Measurements from ENCODE around the gene BCO1. TPM values are rescaled to one million over a fixed set of nuclear protein-coding genes. Genes with fewer than 3 reads are reported as not detected.

Gene BCO1
- total RNA-seq = not detected in 2 replicates

DNA sequence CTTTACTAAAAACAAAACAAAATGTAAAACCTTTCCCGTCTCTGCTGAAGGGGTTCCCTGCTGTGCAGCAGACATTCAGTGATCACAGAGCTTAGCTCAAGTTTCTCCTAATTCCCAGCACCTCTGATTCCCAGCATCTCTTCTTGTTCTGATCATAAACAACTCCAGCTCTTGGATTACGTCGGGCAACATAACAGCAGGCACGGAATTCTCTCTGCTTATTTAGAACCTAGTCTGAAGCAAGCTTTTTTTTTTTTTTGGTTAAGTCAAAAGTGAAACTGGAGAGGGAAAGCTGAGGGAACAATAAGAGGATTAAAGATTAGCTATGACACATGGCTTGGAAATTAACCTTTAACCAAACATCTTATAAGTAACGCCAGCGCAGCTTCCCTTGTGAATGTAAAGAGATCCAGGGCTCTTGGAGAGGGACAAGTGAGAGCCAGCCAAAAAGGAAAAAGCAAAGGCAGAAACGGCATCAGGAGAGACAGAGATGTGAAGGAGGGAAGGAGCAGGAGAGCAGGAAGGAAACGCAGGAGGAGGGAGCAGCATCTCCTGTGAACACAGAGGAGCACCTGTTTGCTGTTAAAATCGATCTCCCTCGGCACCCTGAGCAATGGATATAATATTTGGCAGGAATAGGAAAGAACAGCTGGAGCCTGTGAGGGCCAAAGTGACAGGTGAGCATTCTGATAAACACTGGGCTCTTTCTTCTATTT, at the start of gene BCO1:
Gene BCO1 (plus strand): TSS at position 394 of the 716 bp plus-strand sequence. CDS start 220 bp downstream, at position 614.
- ATAC-seq (ENCODE audit: low read depth) (no peak), DNase-seq (no peak)
- intact Hi-C loops (cut with micrococcal nuclease) = no loop called here
- no peak for TF ChIP-seq CTCF (IDR thresholded peaks at IDR 0.05)
- H3K36me3 Mint-ChIP-seq (ENCODE audit: low read depth) = no peaks in the 10 kb centered on the region
- POLR2A ChIA-PET = no interaction called here
- H3K9me3 Mint-ChIP-seq = no peaks in the 10 kb centered on the region
- peaks cover 2% of the 10 kb centered on the region for H3K27me3 Mint-ChIP-seq
- CTCF ChIA-PET = no interaction called here
- peaks cover 5% of the 10 kb centered on the region for H3K4me1 Mint-ChIP-seq
- H3K4me3 Mint-ChIP-seq = no peak within 1 kb of the TSS
- H3K27ac Mint-ChIP-seq = no peak within 1 kb of the TSS

DNA sequence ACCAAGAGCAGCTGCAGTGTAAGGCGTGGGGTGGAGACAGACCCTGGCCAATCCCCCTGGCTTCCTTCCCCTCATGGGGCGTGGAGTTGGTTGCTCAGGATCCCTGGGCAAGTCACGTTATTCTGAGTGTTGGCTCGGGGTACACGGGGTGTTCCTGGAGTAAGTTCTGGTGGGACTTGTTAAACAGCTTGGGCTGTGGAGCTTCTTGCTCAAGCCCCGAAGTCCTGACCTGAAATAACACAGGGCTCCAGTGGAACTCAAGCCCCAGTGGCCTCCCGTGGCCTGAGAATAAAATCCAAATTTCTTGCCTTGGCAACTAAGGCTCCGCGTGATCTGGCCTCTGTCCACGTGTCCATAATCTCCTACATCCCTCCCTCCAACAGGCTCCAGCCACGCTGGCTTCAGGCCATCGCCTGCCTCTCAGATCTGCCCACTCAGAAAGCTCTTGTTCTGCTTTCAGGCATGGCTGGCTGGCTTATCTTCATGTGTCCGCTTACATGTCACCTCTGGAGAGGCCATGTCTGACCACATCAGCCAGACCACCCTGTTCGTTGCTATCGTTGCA, 49.3 kb upstream of the BCO1 start:
- intact Hi-C loops (cut with micrococcal nuclease) = no loop called here
- Mint-ChIP-seq H3K27me3 (peaks cover 6% of the 10 kb centered on the region), H3K27ac (no peak overlapping the region), H3K9me3 (no peaks in the 10 kb centered on the region), H3K4me1 (no peaks in the 10 kb centered on the region), H3K36me3 (ENCODE audit: low read depth) (no peaks in the 10 kb centered on the region), H3K4me3 (no peak overlapping the region)
- TF ChIP-seq CTCF (IDR thresholded peaks at IDR 0.05) = no peak
- DNase-seq (no peak), ATAC-seq (ENCODE audit: low read depth) (no peak)
- POLR2A ChIA-PET = no interaction called here
- CTCF ChIA-PET = no interaction called here

- Mint-ChIP-seq H3K9me3 (no peaks in the 10 kb centered on the region), H3K4me3 (no peak overlapping the region), H3K27ac (no peak overlapping the region), H3K36me3 (ENCODE audit: low read depth) (no peaks in the 10 kb centered on the region), H3K4me1 (no peaks in the 10 kb centered on the region), H3K27me3 (peaks cover 7% of the 10 kb centered on the region)
- DNase-seq (no peak), ATAC-seq (ENCODE audit: low read depth) (no peak)
- ChIA-PET CTCF (no interaction called here), POLR2A (no interaction called here)
- no peak for TF ChIP-seq CTCF (IDR thresholded peaks at IDR 0.05)
- intact Hi-C loops (cut with micrococcal nuclease) = no loop called here
These were observed 47.8 kb upstream of the BCO1 start for GRCh38 chr16:81190667-81191066.

- DNase-seq (no peak), ATAC-seq (ENCODE audit: low read depth) (no peak)
- ChIA-PET POLR2A (no interaction called here), CTCF (interaction anchor here (1.5 kb wide), 1 partner anchor 9 kb away, joined by 4 read pairs; no protein-coding TSS in a partner anchor)
- H3K27me3 Mint-ChIP-seq = peaks cover 15% of the 10 kb centered on the region
- TF ChIP-seq CTCF (IDR thresholded peaks at IDR 0.05) = no peak
- no peaks in the 10 kb centered on the region for H3K36me3 Mint-ChIP-seq (ENCODE audit: low read depth)
- intact Hi-C loops (cut with micrococcal nuclease) = no loop called here
- H3K9me3 Mint-ChIP-seq = no peaks in the 10 kb centered on the region
- H3K4me3 Mint-ChIP-seq = no peak overlapping the region
- H3K4me1 Mint-ChIP-seq = no peaks in the 10 kb centered on the region
- H3K27ac Mint-ChIP-seq = no peak overlapping the region
These were observed 42.5 kb upstream of the BCO1 start for GRCh38 chr16:81195885-81196534.

DNA sequence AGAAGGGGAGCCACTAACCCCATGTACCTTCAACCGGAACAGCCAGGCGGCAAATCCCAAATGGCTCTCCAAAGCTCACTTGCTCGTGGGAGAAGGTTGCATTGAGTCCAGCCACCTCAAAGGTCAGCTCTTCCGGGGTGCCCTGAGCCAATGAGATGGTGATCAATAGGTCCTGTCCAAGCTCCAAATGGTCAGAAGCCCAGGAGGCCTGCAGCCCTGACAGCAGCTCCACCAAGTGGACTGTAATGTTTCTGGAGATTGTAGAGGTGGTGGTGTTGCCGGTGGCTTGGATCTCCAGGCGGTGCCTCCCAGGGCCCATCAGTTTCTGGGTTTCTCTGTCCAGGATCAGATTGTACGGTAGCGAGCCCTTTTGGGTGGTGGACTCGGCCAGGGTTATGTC, 39.9 kb upstream of the BCO1 start:
- H3K9me3 Mint-ChIP-seq = no peaks in the 10 kb centered on the region
- peaks cover 15% of the 10 kb centered on the region for H3K27me3 Mint-ChIP-seq
- no peaks in the 10 kb centered on the region for H3K4me1 Mint-ChIP-seq
- ChIA-PET CTCF (interaction anchor here (1.3 kb wide), 1 partner anchor 164 kb away, joined by 4 read pairs; no protein-coding TSS in a partner anchor), POLR2A (no interaction called here)
- H3K36me3 Mint-ChIP-seq (ENCODE audit: low read depth) = no peaks in the 10 kb centered on the region
- TF ChIP-seq CTCF (IDR thresholded peaks at IDR 0.05) = no peak
- intact Hi-C loops (cut with micrococcal nuclease) = no loop called here
- H3K4me3 Mint-ChIP-seq = no peak overlapping the region
- H3K27ac Mint-ChIP-seq = no peak overlapping the region
- ATAC-seq (ENCODE audit: low read depth) (no peak), DNase-seq (no peak)

Measured in activated B cell treated with CpG ODN at 0.5 μM for 24 hours (primary cell).